SK-N-SH (cell line): ENCODE measurements around the gene TRAPPC12.

Experiments used
- CHD2 ChIP-seq: fragments of 150-350 bp; IDR thresholded peaks from 2 replicates; pipeline ENCODE4 v1.6.1; 2018; ENCODE audit warnings: low read length; ENCODE audit not compliant: partially characterized antibody
- EP300 ChIP-seq, 2 experiments: IDR thresholded peaks; 2 replicates each; pipeline versions ENCODE4 v1.4.0 to v1.6.1; 2012; ENCODE audit warnings: borderline replicate concordance in 1 of 2, low read depth in 1 of 2, low read length in 1 of 2
- EZH2phosphoT487 ChIP-seq: fragments of 200-600 bp; sonication (generic); IDR thresholded peaks from 2 replicates; pipeline ENCODE4 v1.6.1; 2017; ENCODE audit warnings: low read depth, mixed run types, mild to moderate bottlenecking, antibody characterized with exemption, moderate library complexity, borderline replicate concordance
- FOSL2 ChIP-seq: IDR thresholded peaks from 2 replicates; pipeline ENCODE4 v1.4.0; 2012; ENCODE audit warnings: low read depth, mild to moderate bottlenecking, moderate library complexity, borderline replicate concordance
- GATA2 ChIP-seq: sonication (generic); formaldehyde crosslinking; IDR thresholded peaks from 2 replicates; pipeline ENCODE4 v1.5.0; 2020; ENCODE audit warnings: mild to moderate bottlenecking, missing genetic modification reagents
- NFIC ChIP-seq: IDR thresholded peaks from 2 replicates; pipeline ENCODE4 v1.4.0; 2012; ENCODE audit warnings: borderline replicate concordance
- RAD21 ChIP-seq: IDR thresholded peaks from 2 replicates; pipeline ENCODE4 v1.6.1; 2012; ENCODE audit warnings: mild to moderate bottlenecking, low read length
- RCOR1 ChIP-seq: fragments of 150-350 bp; IDR thresholded peaks from 2 replicates; pipeline ENCODE4 v1.6.1; 2017; ENCODE audit warnings: antibody characterized with exemption, low read length
- TAF1 ChIP-seq: IDR thresholded peaks from 2 replicates; pipeline ENCODE4 v1.6.1; 2012; ENCODE audit warnings: low read depth, mild to moderate bottlenecking, low read length, moderate library complexity, borderline replicate concordance
- TF ChIP-seq, protein P1 (sequence below): fragments of 200-600 bp; sonication (generic); IDR thresholded peaks from 2 replicates; pipeline ENCODE4 v1.6.1; 2017; ENCODE audit warnings: antibody characterized with exemption, mild to moderate bottlenecking, moderate library complexity
- TF ChIP-seq, protein P2 (sequence below): IDR thresholded peaks from 2 replicates; pipeline ENCODE4 v1.4.0; 2012; ENCODE audit warnings: low read depth, borderline replicate concordance
- TF ChIP-seq, protein P3 (sequence below): fragments of 150-350 bp; IDR thresholded peaks from 2 replicates; pipeline ENCODE4 v1.6.1; 2017; ENCODE audit warnings: antibody characterized with exemption, low read length, low read depth, borderline replicate concordance
- TF ChIP-seq, protein P4 (sequence below): IDR thresholded peaks from 2 replicates; pipeline ENCODE4 v1.6.1; 2012; ENCODE audit warnings: mild to moderate bottlenecking, low read depth, low read length, moderate library complexity

DNA sequence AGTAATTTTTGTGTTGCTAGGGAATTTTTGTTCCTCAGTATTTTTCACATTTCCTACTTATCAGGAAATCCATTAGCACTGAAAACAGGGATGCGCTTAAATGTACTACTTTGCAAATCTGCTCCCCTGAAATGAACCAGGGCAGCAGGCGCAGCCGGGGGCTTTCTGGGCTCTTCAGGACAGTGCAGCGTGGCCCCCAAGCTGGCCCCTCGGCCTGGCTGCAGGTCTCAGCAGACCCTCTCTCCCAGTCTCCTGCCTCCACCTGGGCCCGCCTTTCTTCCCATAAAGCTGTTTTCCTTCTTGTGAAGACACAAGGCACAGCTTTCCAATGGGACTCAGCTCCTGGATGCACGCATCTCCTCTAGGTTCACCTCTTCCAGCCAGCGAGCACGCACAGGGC lies 37.2 kb upstream of the TRAPPC12 start:
- TF ChIP-seq FOSL2: no peak
- no peak for TF ChIP-seq EP300 (IDR thresholded peaks at IDR 0.05; ENCODE audit: borderline replicate concordance in 1 of 2, low read depth in 1 of 2, low read length in 1 of 2)
- TF ChIP-seq, protein P1, sequence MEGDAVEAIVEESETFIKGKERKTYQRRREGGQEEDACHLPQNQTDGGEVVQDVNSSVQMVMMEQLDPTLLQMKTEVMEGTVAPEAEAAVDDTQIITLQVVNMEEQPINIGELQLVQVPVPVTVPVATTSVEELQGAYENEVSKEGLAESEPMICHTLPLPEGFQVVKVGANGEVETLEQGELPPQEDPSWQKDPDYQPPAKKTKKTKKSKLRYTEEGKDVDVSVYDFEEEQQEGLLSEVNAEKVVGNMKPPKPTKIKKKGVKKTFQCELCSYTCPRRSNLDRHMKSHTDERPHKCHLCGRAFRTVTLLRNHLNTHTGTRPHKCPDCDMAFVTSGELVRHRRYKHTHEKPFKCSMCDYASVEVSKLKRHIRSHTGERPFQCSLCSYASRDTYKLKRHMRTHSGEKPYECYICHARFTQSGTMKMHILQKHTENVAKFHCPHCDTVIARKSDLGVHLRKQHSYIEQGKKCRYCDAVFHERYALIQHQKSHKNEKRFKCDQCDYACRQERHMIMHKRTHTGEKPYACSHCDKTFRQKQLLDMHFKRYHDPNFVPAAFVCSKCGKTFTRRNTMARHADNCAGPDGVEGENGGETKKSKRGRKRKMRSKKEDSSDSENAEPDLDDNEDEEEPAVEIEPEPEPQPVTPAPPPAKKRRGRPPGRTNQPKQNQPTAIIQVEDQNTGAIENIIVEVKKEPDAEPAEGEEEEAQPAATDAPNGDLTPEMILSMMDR: no peak
- TF ChIP-seq NFIC: no peak
- TF ChIP-seq RCOR1: no peak
- TF ChIP-seq TAF1: no peak
- TF ChIP-seq, protein P2, sequence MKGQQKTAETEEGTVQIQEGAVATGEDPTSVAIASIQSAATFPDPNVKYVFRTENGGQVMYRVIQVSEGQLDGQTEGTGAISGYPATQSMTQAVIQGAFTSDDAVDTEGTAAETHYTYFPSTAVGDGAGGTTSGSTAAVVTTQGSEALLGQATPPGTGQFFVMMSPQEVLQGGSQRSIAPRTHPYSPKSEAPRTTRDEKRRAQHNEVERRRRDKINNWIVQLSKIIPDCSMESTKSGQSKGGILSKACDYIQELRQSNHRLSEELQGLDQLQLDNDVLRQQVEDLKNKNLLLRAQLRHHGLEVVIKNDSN: no peak
- no peak for TF ChIP-seq RAD21
- no peak for TF ChIP-seq CHD2
- TF ChIP-seq, protein P3, sequence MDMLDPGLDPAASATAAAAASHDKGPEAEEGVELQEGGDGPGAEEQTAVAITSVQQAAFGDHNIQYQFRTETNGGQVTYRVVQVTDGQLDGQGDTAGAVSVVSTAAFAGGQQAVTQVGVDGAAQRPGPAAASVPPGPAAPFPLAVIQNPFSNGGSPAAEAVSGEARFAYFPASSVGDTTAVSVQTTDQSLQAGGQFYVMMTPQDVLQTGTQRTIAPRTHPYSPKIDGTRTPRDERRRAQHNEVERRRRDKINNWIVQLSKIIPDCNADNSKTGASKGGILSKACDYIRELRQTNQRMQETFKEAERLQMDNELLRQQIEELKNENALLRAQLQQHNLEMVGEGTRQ: no peak
- TF ChIP-seq EZH2phosphoT487: no peak
- no peak for TF ChIP-seq GATA2 (CRISPR knock-in tag)
- TF ChIP-seq, protein P4, sequence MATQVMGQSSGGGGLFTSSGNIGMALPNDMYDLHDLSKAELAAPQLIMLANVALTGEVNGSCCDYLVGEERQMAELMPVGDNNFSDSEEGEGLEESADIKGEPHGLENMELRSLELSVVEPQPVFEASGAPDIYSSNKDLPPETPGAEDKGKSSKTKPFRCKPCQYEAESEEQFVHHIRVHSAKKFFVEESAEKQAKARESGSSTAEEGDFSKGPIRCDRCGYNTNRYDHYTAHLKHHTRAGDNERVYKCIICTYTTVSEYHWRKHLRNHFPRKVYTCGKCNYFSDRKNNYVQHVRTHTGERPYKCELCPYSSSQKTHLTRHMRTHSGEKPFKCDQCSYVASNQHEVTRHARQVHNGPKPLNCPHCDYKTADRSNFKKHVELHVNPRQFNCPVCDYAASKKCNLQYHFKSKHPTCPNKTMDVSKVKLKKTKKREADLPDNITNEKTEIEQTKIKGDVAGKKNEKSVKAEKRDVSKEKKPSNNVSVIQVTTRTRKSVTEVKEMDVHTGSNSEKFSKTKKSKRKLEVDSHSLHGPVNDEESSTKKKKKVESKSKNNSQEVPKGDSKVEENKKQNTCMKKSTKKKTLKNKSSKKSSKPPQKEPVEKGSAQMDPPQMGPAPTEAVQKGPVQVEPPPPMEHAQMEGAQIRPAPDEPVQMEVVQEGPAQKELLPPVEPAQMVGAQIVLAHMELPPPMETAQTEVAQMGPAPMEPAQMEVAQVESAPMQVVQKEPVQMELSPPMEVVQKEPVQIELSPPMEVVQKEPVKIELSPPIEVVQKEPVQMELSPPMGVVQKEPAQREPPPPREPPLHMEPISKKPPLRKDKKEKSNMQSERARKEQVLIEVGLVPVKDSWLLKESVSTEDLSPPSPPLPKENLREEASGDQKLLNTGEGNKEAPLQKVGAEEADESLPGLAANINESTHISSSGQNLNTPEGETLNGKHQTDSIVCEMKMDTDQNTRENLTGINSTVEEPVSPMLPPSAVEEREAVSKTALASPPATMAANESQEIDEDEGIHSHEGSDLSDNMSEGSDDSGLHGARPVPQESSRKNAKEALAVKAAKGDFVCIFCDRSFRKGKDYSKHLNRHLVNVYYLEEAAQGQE: no peak
